GM12878 (cell line): ENCODE results near the gene TMTC1. TPM values are rescaled to one million over a fixed set of nuclear protein-coding genes. Genes with fewer than 3 reads are reported as not detected.

ENCODE experiments used
- BCL11A ChIP-seq: IDR thresholded peaks from 2 replicates; pipeline ENCODE4 v1.6.1; 2011; ENCODE audit warnings: low read depth, low read length
- E2F4 ChIP-seq: IDR thresholded peaks from 2 replicates; pipeline ENCODE4 v1.6.1; 2012; ENCODE audit warnings: low read depth, low read length, improper control_type of control experiment
- EP300 ChIP-seq, 2 experiments: fragments of 150-350 bp in 1 of 2; IDR thresholded peaks; 2 replicates each; pipeline ENCODE4 v1.6.1; 2011 to 2012; ENCODE audit warnings: low read depth in 2 of 2, low read length in 2 of 2, borderline replicate concordance in 1 of 2, improper control_type of control experiment in 1 of 2, inconsistent platforms in 1 of 2; ENCODE audit not compliant: control insufficient read depth in 1 of 2
- NR2F1 ChIP-seq: fragments of 450-650 bp; conservative IDR thresholded peaks from 2 replicates; pipeline ENCODE4 v1.6.1; 2017; ENCODE audit warnings: mild to moderate bottlenecking
- REST ChIP-seq: IDR thresholded peaks from 2 replicates; pipeline ENCODE4 v1.6.1; 2012; ENCODE audit warnings: mild to moderate bottlenecking, low read depth, low read length
- RUNX3 ChIP-seq: IDR thresholded peaks from 2 replicates; pipeline ENCODE4 v1.6.1; 2012; ENCODE audit warnings: low read length, inconsistent platforms
- SP1 ChIP-seq: IDR thresholded peaks from one replicate; pipeline ENCODE4 v1.6.1; 2011; ENCODE audit warnings: low read depth, low read length
- STAT3 ChIP-seq: IDR thresholded peaks from 2 replicates; pipeline ENCODE4 v1.6.1; 2011; ENCODE audit warnings: low read depth, low read length, improper control_type of control experiment
- ZNF24 ChIP-seq: fragments of 450-650 bp; IDR thresholded peaks from 2 replicates; pipeline ENCODE4 v1.6.1; 2017; ENCODE audit warnings: antibody characterized with exemption, mild to moderate bottlenecking
- polyA plus RNA-seq, 11 experiments: library from polyadenylated mRNA; depleted of rRNA in 4 of 11; unstranded in 6 of 11; stranded (reverse) in 5 of 11; fragments of >200 nt; fragmentation: Nextera tagmentation in 4 of 11; fragmentation: Illumina TruSeq in 1 of 11; extraction: Ambion mirVana in 4 of 11; extraction: Trizol in 1 of 11; gene quantifications; 1 replicate in 1 of 11; 2 replicates in 10 of 11; pipeline versions ENCODE4 v1.2.1 to v1.2.3, GENCODE V29; 2011 to 2016; ENCODE audit warnings: inconsistent platforms in 2 of 11, missing spikeins in 2 of 11, low read depth in 1 of 11
- total RNA-seq, 4 experiments: library from RNA; depleted of rRNA in 3 of 4; stranded (reverse); fragments of >200 nt in 3 of 4; fragmentation: Illumina TruSeq in 1 of 4; extraction: Trizol in 1 of 4; gene quantifications; 2 replicates each; pipeline versions ENCODE4 v1.2.1 to v1.2.3, GENCODE V29; 2013 to 2021

TMTC1 gene
- total and polyA plus RNA-seq, 10 of the 15 experiments (the other 5 are each of a cell fraction or from before 2014, with no cell fraction given), result 0.10 to 20.9 (median 0.57) TPM

- 0 out of 2 replicates have a peak, but pooled peaks have one; percentile 70 for TF ChIP-seq ZNF24
- TF ChIP-seq NR2F1, result peak; percentile 95
- peak; percentile 72; the same call in 1 of the 2 replicates for TF ChIP-seq STAT3
- TF ChIP-seq E2F4, result no peak
- no peak for TF ChIP-seq REST
- peak; percentile 69 for TF ChIP-seq RUNX3
- TF ChIP-seq EP300 (IDR thresholded peaks at IDR 0.05; ENCODE audit: borderline replicate concordance in 1 of 2, control insufficient read depth in 1 of 2, low read depth in 2 of 2, low read length in 2 of 2), result peak in 1 of 2 experiments; percentile 41; a peak in 1 of 4 replicates
- peak; percentile 84 for TF ChIP-seq BCL11A
- TF ChIP-seq SP1, result no peak
Measured at GRCh38 chr12:29750131-29750927, 33.4 kb downstream of the TMTC1 start (continued).
